Measurements from ENCODE around the gene IGLON5.

Gene IGLON5

GRCh38 chr19:51317968-51318367, 6.5 kb downstream of the IGLON5 start:
- no peak for DNase-seq (ENCODE audit: low spot score)
- WGBS, 2 donors (ENCODE audit: extremely low coverage in 2 of 2, insufficient read length in 2 of 2, insufficient replicate concordance in 1 of 2): no CpG with 5 or more reads among the region's 1 CpG
- Histone ChIP-seq H4K8ac (ENCODE audit: low read depth, low read length) (no peak overlapping the region), H3K36me3 (replicated peaks in 1 of 2; ENCODE audit: control insufficient read depth in 2 of 2, insufficient read depth in 2 of 2, low read length in 2 of 2) (no peaks in the 10 kb centered on the region), H2AK5ac (ENCODE audit: low read depth, low read length) (no peak overlapping the region), H3K18ac (ENCODE audit: low read length) (no peak overlapping the region), H2BK15ac (ENCODE audit: low read length) (no peak overlapping the region), H3K79me1 (ENCODE audit: low read depth, low read length) (peaks cover 7% of the 10 kb centered on the region), H3K4me3 (ENCODE audit: low read length in 2 of 2) (no peak overlapping the region), H4K91ac (ENCODE audit: low read depth, low read length, poor library complexity) (no peak overlapping the region), H2BK120ac (ENCODE audit: low read depth, low read length) (no peak overlapping the region), H3K9me3 (replicated peaks in 1 of 2; ENCODE audit: control insufficient read depth in 2 of 2, insufficient read depth in 1 of 2, low read depth in 1 of 2, low read length in 2 of 2) (peaks cover 2 to 5% of the 10 kb centered on the region in 2 donors), H2BK12ac (ENCODE audit: low read length) (no peak overlapping the region), H3K4ac (ENCODE audit: low read length) (no peak overlapping the region), H3K23ac (ENCODE audit: low read depth, low read length, poor library complexity) (no peak overlapping the region), H2BK5ac (ENCODE audit: low read length) (no peak overlapping the region), H3K9ac (ENCODE audit: low read depth, low read length, poor library complexity) (no peak overlapping the region), H3K4me2 (ENCODE audit: insufficient read depth, low read length, poor library complexity, severe bottlenecking) (no peak overlapping the region), H3K14ac (ENCODE audit: low read length) (no peak overlapping the region), H3K27ac (replicated peaks; ENCODE audit: low read length) (no peak overlapping the region), H3K27me3 (ENCODE audit: control insufficient read depth in 3 of 3, insufficient read depth in 3 of 3, low read depth in 1 of 3, low read length in 3 of 3) (peaks cover 0 to 16% (median 0%) of the 10 kb centered on the region in 3 experiments), H2AFZ (ENCODE audit: low read length) (no peak overlapping the region), H3K4me1 (ENCODE audit: control insufficient read depth in 2 of 2, insufficient read depth in 1 of 2, low read depth in 1 of 2, low read length in 2 of 2) (peaks cover 0 to 3% of the 10 kb centered on the region in 2 donors)

GRCh38 chr19:51318687-51319648, 7.5 kb downstream of the IGLON5 start:
- no peak overlapping the region for H2BK120ac ChIP-seq (ENCODE audit: low read depth, low read length)
- no peak overlapping the region for H4K91ac ChIP-seq (ENCODE audit: low read depth, low read length, poor library complexity)
- no peak for DNase-seq (ENCODE audit: low spot score)
- H4K8ac ChIP-seq (ENCODE audit: low read depth, low read length): no peak overlapping the region
- H3K9ac ChIP-seq (ENCODE audit: low read depth, low read length, poor library complexity): no peak overlapping the region
- no peak overlapping the region for H3K4ac ChIP-seq (ENCODE audit: low read length)
- H3K23ac ChIP-seq (ENCODE audit: low read depth, low read length, poor library complexity): no peak overlapping the region
- H3K14ac ChIP-seq (ENCODE audit: low read length): no peak overlapping the region
- no peak overlapping the region for H2BK15ac ChIP-seq (ENCODE audit: low read length)
- peaks cover 2 to 5% of the 10 kb centered on the region in 2 donors for H3K9me3 ChIP-seq (replicated peaks in 1 of 2; ENCODE audit: control insufficient read depth in 2 of 2, insufficient read depth in 1 of 2, low read depth in 1 of 2, low read length in 2 of 2)
- H3K27ac ChIP-seq (replicated peaks; ENCODE audit: low read length): no peak overlapping the region
- peaks cover 0 to 12% (median 0%) of the 10 kb centered on the region in 3 experiments for H3K27me3 ChIP-seq (ENCODE audit: control insufficient read depth in 3 of 3, insufficient read depth in 3 of 3, low read depth in 1 of 3, low read length in 3 of 3)
- no peaks in the 10 kb centered on the region for H3K4me1 ChIP-seq (ENCODE audit: control insufficient read depth in 2 of 2, insufficient read depth in 1 of 2, low read depth in 1 of 2, low read length in 2 of 2)
- H2AFZ ChIP-seq (ENCODE audit: low read length): no peak overlapping the region
- no CpG with 5 or more reads among the region's 23 CpGs for WGBS, 2 donors (ENCODE audit: extremely low coverage in 2 of 2, insufficient read length in 2 of 2, insufficient replicate concordance in 1 of 2)
- H2BK5ac ChIP-seq (ENCODE audit: low read length): no peak overlapping the region
- H3K36me3 ChIP-seq (replicated peaks in 1 of 2; ENCODE audit: control insufficient read depth in 2 of 2, insufficient read depth in 2 of 2, low read length in 2 of 2): no peaks in the 10 kb centered on the region
- peak overlapping the region in 1 of 2 donors; percentile 33 for H3K4me3 ChIP-seq (ENCODE audit: low read length in 2 of 2)
- H2BK12ac ChIP-seq (ENCODE audit: low read length): no peak overlapping the region
- H3K4me2 ChIP-seq (ENCODE audit: insufficient read depth, low read length, poor library complexity, severe bottlenecking): no peak overlapping the region
- H2AK5ac ChIP-seq (ENCODE audit: low read depth, low read length): no peak overlapping the region
- no peak overlapping the region for H3K18ac ChIP-seq (ENCODE audit: low read length)
- peaks cover 7% of the 10 kb centered on the region for H3K79me1 ChIP-seq (ENCODE audit: low read depth, low read length)

- H3K14ac ChIP-seq (ENCODE audit: low read length): no peak overlapping the region
- no peak overlapping the region for H4K91ac ChIP-seq (ENCODE audit: low read depth, low read length, poor library complexity)
- no peak overlapping the region for H2BK5ac ChIP-seq (ENCODE audit: low read length)
- no peak overlapping the region for H2BK120ac ChIP-seq (ENCODE audit: low read depth, low read length)
- peaks cover 0 to 12% (median 0%) of the 10 kb centered on the region in 3 experiments for H3K27me3 ChIP-seq (ENCODE audit: control insufficient read depth in 3 of 3, insufficient read depth in 3 of 3, low read depth in 1 of 3, low read length in 3 of 3)
- no peak overlapping the region for H3K4me2 ChIP-seq (ENCODE audit: insufficient read depth, low read length, poor library complexity, severe bottlenecking)
- peaks cover 0 to 2% of the 10 kb centered on the region in 2 donors for H3K9me3 ChIP-seq (replicated peaks in 1 of 2; ENCODE audit: control insufficient read depth in 2 of 2, insufficient read depth in 1 of 2, low read depth in 1 of 2, low read length in 2 of 2)
- no peak overlapping the region for H2BK15ac ChIP-seq (ENCODE audit: low read length)
- H2AFZ ChIP-seq (ENCODE audit: low read length): no peak overlapping the region
- H3K4ac ChIP-seq (ENCODE audit: low read length): no peak overlapping the region
- DNase-seq (ENCODE audit: low spot score): no peak
- H3K27ac ChIP-seq (replicated peaks; ENCODE audit: low read length): no peak overlapping the region
- no peaks in the 10 kb centered on the region for H3K4me1 ChIP-seq (ENCODE audit: control insufficient read depth in 2 of 2, insufficient read depth in 1 of 2, low read depth in 1 of 2, low read length in 2 of 2)
- H2AK5ac ChIP-seq (ENCODE audit: low read depth, low read length): peak overlapping the region; percentile 60
- no peak overlapping the region for H3K18ac ChIP-seq (ENCODE audit: low read length)
- H3K79me1 ChIP-seq (ENCODE audit: low read depth, low read length): peaks cover 7% of the 10 kb centered on the region
- H3K4me3 ChIP-seq (ENCODE audit: low read length in 2 of 2): peak overlapping the region in 1 of 2 donors; percentile 22
- peak overlapping the region; percentile 55 for H3K9ac ChIP-seq (ENCODE audit: low read depth, low read length, poor library complexity)
- H4K8ac ChIP-seq (ENCODE audit: low read depth, low read length): no peak overlapping the region
- no CpG with 5 or more reads among the region's 14 CpGs for WGBS, 2 donors (ENCODE audit: extremely low coverage in 2 of 2, insufficient read length in 2 of 2, insufficient replicate concordance in 1 of 2)
- no peak overlapping the region for H2BK12ac ChIP-seq (ENCODE audit: low read length)
- peak overlapping the region; percentile 61 for H3K23ac ChIP-seq (ENCODE audit: low read depth, low read length, poor library complexity)
- no peaks in the 10 kb centered on the region for H3K36me3 ChIP-seq (replicated peaks in 1 of 2; ENCODE audit: control insufficient read depth in 2 of 2, insufficient read depth in 2 of 2, low read length in 2 of 2)
Observed at GRCh38 chr19:51319649-51320279, 8.3 kb downstream of the IGLON5 start.

GRCh38 chr19:51320280-51320657, 8.8 kb downstream of the IGLON5 start:
- Histone ChIP-seq H2BK15ac (ENCODE audit: low read length) (no peak overlapping the region), H3K27me3 (ENCODE audit: control insufficient read depth in 3 of 3, insufficient read depth in 3 of 3, low read depth in 1 of 3, low read length in 3 of 3) (peaks cover 0 to 12% (median 0%) of the 10 kb centered on the region in 3 experiments), H3K27ac (replicated peaks; ENCODE audit: low read length) (no peak overlapping the region), H2BK12ac (ENCODE audit: low read length) (no peak overlapping the region), H3K79me1 (ENCODE audit: low read depth, low read length) (peaks cover 7% of the 10 kb centered on the region), H3K9me3 (replicated peaks in 1 of 2; ENCODE audit: control insufficient read depth in 2 of 2, insufficient read depth in 1 of 2, low read depth in 1 of 2, low read length in 2 of 2) (peaks cover 0 to 2% of the 10 kb centered on the region in 2 donors), H2BK120ac (ENCODE audit: low read depth, low read length) (no peak overlapping the region), H2AFZ (ENCODE audit: low read length) (no peak overlapping the region), H4K91ac (ENCODE audit: low read depth, low read length, poor library complexity) (no peak overlapping the region), H3K9ac (ENCODE audit: low read depth, low read length, poor library complexity) (no peak overlapping the region), H3K4me2 (ENCODE audit: insufficient read depth, low read length, poor library complexity, severe bottlenecking) (no peak overlapping the region), H4K8ac (ENCODE audit: low read depth, low read length) (no peak overlapping the region), H3K4me3 (ENCODE audit: low read length in 2 of 2) (no peak overlapping the region), H3K4me1 (ENCODE audit: control insufficient read depth in 2 of 2, insufficient read depth in 1 of 2, low read depth in 1 of 2, low read length in 2 of 2) (no peaks in the 10 kb centered on the region), H3K23ac (ENCODE audit: low read depth, low read length, poor library complexity) (no peak overlapping the region), H3K36me3 (replicated peaks in 1 of 2; ENCODE audit: control insufficient read depth in 2 of 2, insufficient read depth in 2 of 2, low read length in 2 of 2) (no peaks in the 10 kb centered on the region), H3K14ac (ENCODE audit: low read length) (peak overlapping the region; percentile 63), H2AK5ac (ENCODE audit: low read depth, low read length) (peak overlapping the region; percentile 60), H3K18ac (ENCODE audit: low read length) (peak overlapping the region; percentile 52), H3K4ac (ENCODE audit: low read length) (no peak overlapping the region), H2BK5ac (ENCODE audit: low read length) (no peak overlapping the region)
- WGBS, 2 donors (ENCODE audit: extremely low coverage in 2 of 2, insufficient read length in 2 of 2, insufficient replicate concordance in 1 of 2): no CpG with 5 or more reads among the region's 14 CpGs
- no peak for DNase-seq (ENCODE audit: low spot score)

Measured in neuronal stem cell (in vitro differentiated cells).